Measurements from ENCODE around the gene COA8.

The COA8 gene

DNA sequence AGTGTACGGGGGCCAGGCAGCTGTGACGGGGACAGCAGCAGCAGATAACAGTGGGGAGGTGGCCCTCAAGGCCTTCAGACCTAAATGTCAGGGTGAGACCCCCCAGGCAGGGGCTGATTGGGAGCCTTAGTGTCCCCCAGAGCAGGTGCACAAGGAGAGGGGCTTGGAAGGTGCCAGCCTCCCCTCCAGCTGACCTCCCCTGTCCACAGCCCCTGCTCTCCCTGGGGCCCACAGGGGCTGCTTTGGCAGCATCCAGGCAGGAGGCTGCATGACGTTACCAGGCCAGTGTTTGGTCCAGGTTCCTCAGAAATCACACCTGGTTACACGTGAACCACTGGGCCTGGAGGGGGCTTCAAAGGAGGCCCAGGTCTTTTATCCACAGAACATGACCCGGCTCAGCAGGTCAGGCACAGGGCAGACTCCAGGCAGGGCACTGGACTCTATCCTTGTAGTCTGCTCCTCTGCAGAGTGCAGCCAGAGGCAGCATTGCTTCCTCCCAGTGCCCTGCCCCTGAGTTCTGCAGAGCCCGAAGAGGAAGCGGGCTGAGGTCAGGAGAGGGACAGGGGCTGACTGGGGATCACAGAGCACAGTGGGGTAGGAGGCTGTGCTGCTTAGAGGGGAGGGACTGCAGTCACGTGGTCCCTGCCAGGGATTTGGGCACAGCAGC, 36.4 kb upstream of the COA8 start:
- no peak for DNase-seq (ENCODE audit: low spot score)

DNA sequence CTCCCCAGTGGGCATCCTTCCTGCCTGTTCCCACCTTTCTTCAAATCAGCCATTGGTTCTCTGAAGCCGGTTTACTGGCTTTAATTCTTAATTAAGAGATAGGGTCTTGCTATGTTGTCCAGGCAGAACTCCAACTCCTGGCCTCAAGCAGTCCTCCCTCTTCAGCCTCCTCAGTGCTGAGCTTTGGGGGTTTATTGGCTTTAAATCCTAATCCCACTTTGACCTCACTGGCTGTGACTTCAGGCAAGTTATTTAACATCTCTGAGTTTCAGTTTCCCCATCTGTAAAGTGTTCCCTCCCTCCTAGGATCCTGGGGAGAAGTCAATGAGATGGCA, 35.9 kb upstream of the COA8 start:
- no peak for DNase-seq (ENCODE audit: low spot score)

DNA sequence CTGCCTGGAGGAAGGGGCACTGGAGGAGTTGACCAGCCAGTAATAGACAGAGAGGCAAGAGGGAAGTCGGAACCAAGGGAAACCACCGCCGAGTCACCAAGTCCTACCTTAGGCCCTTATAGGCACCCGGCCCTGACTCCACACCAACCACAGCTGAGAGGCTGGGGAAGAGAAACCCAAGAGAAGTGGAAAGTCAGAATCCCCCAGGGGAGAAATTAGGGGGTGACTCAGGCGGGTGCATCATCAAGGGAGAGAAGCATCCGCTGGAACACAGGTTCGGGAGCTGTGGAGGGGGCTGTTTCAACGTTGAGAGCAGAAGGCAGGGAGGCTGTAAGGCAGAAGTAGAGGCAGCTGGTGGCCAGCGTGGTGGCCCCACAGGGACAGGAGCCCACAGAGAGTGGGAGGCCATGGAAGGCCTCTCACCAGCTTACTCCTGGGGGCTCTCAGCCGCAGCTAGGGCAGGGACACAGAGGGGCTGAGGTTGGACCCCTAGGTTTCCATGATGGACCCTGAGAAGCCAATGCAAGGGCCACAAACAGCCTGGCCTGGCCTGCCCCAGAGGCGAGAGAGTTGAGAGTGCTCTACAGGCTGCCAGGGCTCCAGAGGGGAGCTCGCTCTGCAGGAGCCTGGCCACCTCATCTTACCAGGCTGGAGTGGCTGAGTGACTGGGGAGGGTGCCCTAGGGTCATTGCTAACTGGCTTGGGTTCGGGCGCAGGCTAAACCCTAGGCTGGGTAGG, 35.2 kb upstream of the COA8 start:
- no peak for DNase-seq (ENCODE audit: low spot score)

GRCh38 chr14:103528146-103528586, 34.6 kb upstream of the COA8 start:
- no peak for DNase-seq (ENCODE audit: low spot score)

GRCh38 chr14:103528587-103529382, 34.0 kb upstream of the COA8 start, which contains the start of gene TRMT61A:
Gene TRMT61A (plus strand): TSS chr14:103529196. CDS start chr14:103529979, 783 bp downstream.
- DNase-seq (ENCODE audit: low spot score): peak; percentile 94

- DNase-seq (ENCODE audit: low spot score): no peak
Measured at GRCh38 chr14:103529383-103530365, 33.1 kb upstream of the COA8 start.

GRCh38 chr14:103530390-103530789, 32.4 kb upstream of the COA8 start:
- DNase-seq (ENCODE audit: low spot score): no peak

GRCh38 chr14:103530831-103531230, 31.9 kb upstream of the COA8 start:
- DNase-seq (ENCODE audit: low spot score): no peak

- no peak for DNase-seq (ENCODE audit: low spot score)
Measured at GRCh38 chr14:103531421-103532215, 31.1 kb upstream of the COA8 start.

DNA sequence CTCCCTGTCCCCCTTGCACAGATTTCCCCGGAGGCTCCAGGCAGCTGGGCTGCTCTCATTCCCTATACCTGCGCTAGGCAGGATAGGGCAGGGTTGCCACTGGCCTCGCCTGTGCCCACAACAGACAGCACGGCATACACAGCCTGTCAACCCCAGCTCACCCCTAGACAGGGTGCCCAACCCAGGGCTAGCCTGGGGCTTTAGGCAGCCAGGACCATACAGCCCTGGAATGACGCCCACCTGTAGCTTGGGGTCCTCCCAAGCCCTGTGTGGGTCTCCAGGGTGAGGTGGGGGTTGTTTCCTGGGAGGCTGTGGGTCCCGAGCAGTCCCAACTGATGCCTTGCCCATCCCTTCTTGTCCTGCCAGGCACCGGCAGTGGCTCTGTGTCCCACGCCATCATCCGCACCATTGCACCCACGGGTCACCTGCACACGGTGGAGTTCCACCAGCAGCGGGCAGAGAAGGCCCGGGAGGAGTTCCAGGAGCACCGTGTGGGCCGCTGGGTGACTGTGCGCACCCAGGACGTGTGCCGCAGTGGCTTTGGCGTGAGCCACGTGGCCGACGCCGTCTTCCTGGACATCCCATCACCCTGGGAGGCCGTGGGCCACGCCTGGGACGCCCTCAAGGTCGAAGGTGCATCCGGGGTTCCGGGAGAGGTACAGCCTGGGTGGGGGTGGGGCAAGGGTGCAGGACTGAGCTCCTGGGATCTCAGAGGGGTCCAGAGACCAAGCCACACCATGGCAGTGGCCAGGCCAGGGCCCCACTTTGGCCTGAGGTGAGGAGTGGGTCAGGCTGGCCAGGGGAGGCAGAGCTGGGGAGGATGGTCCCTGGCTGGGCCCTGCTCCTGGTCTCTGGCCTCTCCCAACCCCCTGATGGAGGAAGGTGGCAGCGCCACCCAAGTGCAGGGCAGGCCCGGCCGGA, 30.3 kb upstream of the COA8 start:
- no peak for DNase-seq (ENCODE audit: low spot score)

GRCh38 chr14:103533137-103533998, 29.4 kb upstream of the COA8 start:
- no peak for DNase-seq (ENCODE audit: low spot score)

- no peak for DNase-seq (ENCODE audit: low spot score)
Measured at GRCh38 chr14:103533999-103534575, 28.7 kb upstream of the COA8 start.

DNA sequence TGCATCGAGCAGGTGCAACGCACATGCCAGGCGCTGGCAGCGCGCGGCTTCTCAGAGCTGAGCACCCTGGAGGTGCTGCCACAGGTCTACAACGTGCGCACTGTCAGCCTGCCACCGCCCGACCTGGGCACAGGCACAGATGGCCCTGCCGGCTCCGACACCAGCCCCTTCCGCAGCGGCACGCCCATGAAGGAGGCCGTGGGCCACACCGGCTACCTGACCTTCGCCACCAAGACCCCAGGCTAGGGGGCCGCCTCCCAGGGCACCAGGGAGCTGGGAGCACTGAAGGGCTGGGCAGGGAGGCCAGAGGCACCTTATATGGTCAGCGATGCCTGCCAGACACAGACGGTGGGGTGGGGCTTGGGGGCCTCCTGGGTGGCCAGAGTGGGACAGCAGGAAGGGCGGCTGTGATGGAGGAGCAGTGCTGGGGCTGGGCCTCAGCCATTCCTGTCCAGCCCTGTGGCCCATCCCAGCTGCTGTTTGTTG, 28.1 kb upstream of the COA8 start:
- DNase-seq (ENCODE audit: low spot score): no peak

GRCh38 chr14:103535081-103535890, 27.5 kb upstream of the COA8 start:
- DNase-seq (ENCODE audit: low spot score): no peak

DNA sequence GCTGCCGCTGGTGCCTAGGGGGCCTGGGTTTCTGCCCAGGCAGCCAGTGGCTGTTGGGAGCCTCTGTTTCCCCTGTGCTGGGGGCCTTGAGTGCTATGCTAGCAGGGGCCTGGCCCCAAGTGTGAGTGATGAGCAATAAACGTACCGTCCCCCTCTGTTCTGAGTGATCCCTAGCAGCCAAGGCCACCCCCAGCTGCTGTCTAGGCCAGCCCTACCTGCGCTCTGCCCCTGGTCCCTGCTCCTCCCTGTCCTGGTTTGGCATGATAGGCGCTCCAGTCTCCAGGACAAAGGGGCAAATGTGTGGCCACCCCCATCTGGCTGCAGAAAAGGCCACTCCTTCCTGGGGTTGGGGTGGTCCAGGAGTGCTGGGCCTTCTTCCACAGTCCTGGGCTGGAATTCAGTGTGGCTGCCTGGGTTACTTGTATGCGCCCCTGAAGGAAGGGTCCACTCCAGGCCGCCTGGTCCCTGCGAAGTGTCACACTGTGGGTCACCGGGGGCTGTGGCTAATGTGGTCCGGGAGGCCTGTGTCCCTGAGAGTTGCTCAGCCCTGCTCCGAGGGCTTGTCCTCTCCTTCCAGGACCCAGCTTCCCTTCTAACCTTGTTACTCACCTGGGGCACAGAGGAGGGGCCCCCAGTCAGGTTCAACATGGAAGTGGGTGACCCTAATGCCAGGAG, 26.7 kb upstream of the COA8 start:
- no peak for DNase-seq (ENCODE audit: low spot score)

- no peak for DNase-seq (ENCODE audit: low spot score)
Measured at GRCh38 chr14:103536693-103537092, 26.1 kb upstream of the COA8 start.
